SHP77 treated with DMSO at 0.1 percent for 48 hours (cell line): Measurements from ENCODE around the gene CADPS.

Source experiments
- DNase-seq: peaks from one replicate; lab custom pipeline; 2025; lab: John Stamatoyannopoulos, UW

The CADPS gene

DNA sequence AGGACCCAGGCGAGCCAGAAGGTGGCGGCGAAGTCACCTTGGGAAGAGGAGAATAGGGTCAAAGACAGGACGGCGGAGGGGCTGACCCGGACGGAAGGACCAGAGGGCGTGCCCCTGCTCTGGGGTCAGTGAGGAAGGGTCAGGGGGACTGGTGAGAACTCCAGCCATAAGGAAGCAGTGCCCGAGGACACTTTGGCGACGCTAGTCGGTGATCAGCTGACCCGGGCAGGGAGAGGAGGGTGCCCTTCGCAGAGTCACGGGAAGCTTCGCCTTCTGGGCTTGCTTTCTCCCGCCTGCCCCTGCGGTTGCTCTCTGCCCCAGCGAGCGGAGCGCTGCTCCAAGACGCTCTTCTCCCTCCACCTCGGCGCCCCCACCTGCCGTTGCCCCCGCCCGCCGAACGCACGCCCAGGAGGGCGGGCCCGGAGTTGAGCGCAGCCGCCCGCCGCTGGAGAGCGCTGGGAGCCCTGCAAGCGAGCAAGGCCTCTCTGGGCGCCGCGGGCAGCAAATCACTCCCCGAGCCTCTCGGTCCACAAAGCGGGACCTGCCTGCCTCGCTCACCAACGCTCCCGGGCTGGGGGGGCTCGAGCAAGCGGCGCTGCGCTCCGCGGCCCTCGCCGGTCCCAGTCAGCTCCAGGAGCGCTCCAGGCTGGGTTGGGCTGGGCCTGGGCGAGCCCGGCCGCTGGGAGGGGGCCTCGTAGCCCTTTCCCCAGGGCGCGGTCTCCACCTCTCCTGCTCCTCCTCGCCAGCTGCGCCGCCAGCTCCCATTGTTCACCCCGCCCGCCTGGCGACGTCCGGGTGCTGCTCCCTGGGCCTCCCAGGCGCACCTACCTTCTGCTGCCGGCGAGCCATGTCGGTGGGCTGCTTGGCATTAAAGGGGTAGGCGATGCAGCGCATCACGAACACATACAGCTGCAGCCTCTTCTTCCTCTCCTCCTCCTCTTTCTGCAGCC is 1.2 kb downstream of the CADPS start:
- no peak for DNase-seq

- no peak for DNase-seq
Observed at GRCh38 chr3:62873451-62873760, 1.8 kb downstream of the CADPS start.

- DNase-seq: no peak
Observed at GRCh38 chr3:62872318-62872717, 2.9 kb downstream of the CADPS start.

GRCh38 chr3:62870321-62870720 is 4.9 kb downstream of the CADPS start:
- DNase-seq: no peak

DNA sequence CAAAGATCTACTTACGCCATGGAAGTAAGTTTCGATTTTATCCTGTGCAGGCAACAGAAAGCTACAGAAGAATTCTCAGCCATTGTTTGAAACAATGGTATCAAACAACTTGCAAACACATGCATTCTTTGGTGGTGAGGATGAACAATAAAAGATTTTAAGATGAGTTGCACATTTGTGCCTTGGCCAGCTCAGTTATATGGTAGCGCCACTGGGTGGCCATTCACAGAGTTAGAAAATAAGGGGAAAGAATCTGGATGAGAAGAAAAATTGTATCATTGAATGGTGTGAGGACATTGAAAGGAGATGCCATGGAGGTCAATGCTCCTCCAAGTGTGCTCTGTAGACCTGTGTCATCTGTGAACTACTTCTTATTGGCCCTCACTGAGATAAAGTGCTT is 11.6 kb downstream of the CADPS start:
- no peak for DNase-seq

DNA sequence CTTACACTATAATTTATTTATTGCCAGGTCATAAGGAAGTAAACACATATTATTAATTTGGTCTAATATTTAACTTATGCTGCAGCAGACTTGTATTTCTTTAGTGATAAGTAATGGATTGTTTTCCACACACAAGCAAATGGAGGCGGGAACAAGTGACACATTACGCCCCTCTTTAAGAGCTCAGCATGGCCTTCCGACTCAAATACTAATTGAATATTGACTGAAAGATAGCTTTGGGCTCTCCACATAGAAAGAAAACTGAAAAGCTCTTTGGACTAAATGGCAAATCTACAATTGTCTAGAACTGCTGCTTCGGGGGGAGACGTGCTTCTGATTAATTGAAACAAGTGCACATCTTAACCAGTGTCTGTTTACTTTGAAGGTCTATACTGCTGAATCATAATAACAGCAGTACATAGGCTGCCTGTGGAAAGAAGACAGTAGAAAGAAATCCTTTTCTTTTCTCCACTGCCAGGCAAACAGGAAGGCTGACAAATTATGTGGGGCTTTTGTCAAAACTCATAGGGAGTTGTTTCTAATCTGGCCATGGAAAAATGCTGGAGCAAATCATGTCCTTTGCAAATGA is 15.9 kb downstream of the CADPS start:
- no peak for DNase-seq

- no peak for DNase-seq
Observed at GRCh38 chr3:62845996-62846395, 29.2 kb downstream of the CADPS start.

- no peak for DNase-seq
Observed at GRCh38 chr3:62843508-62843907, 31.7 kb downstream of the CADPS start.

- DNase-seq: no peak
Observed at GRCh38 chr3:62839748-62840147, 35.5 kb downstream of the CADPS start.

DNA sequence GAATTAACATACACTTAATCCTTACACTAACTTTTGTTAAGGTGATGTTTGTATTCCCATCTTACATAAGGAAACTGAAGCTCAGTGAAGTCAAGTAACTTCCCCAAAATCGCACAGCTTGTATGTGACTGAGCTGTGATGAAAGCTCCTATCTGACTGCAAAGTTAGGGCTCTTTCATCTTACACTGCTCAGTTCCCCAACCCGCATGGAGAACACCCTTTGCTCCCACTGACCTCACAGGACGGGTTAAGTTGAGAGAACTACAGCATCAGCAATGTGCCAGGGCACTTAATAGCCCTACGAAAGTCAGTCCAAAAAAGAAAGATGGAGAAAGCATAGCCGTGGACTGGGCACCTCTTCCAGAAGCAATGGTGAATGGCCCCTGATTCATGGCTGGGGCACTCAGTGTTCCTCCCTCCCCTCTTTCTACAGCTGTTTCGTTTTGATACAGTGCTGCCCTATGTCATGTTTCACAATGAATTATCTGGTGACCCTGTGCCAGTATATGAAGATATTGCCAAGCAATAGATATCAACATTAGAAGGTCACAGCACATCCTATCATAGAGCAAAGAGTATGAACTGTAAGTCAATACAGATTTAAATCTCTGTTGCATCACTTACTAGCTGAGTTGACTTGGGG is 38.0 kb downstream of the CADPS start:
- no peak for DNase-seq

- no peak for DNase-seq
Observed at GRCh38 chr3:62835554-62836236, 39.5 kb downstream of the CADPS start.

- no peak for DNase-seq
Observed at GRCh38 chr3:62833538-62833937, 41.7 kb downstream of the CADPS start.

DNA sequence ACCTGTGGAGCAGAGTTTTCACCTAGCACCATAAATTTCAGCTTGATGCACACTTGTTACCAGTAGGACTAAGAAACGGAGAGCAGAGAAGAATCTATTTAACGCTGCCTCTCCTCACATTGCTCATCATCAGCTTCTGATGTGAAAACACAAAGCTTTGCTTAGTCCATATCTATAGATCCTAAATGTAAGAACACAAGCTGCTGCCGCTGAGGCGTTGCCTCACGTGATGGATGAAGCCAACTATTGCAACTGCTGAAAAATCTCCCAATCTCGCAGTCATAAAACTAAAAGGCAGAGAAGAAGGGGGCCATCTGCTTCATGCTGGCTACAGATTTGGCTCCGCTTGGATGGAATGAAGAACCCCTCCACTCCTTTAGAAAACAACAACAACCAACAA is 42.7 kb downstream of the CADPS start:
- no peak for DNase-seq

DNA sequence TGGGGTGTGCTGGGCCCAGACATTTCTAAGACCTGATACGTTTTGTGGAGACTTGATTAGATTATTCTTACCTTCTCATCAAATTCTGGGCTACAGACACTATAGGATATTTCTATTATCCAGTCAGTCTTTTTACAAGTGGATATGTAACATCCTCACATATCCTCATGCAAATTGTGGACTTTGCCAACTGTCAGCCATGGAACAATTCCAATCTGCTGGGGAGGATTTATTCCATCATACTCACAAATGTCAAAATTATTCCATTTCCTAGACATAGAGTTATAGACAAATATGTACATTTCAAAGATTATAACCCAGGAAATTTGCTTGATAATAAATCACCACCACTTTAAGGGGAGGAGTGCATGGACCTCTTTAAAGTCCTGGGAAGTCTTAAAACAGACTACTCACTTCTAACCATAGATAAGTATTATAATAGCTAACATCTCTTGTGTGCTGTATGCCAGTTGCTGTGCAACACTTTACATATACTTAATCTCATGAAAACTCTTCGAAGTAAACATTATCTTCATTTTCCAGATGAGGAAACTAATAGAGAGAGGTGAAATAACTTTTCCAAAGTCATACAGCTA is 44.4 kb downstream of the CADPS start:
- DNase-seq: no peak

DNA sequence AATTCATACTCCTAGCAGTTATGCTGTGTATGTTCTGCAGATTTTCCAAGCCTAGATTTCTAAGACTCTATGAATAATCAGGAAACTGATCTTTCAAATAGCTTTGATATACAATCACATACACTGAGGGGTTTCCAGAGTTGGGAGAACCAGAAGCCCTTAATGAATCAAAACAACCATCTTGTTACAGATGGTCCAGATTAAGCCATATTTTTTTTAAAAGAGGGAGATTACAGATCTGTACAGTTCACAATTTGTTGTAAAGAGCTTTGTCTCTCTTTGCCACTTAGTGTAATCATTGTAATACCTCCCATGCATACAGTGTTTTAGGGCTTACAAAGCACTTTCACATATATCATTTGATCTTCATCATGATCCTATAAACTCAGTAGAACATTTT is 47.7 kb downstream of the CADPS start:
- DNase-seq: no peak

DNA sequence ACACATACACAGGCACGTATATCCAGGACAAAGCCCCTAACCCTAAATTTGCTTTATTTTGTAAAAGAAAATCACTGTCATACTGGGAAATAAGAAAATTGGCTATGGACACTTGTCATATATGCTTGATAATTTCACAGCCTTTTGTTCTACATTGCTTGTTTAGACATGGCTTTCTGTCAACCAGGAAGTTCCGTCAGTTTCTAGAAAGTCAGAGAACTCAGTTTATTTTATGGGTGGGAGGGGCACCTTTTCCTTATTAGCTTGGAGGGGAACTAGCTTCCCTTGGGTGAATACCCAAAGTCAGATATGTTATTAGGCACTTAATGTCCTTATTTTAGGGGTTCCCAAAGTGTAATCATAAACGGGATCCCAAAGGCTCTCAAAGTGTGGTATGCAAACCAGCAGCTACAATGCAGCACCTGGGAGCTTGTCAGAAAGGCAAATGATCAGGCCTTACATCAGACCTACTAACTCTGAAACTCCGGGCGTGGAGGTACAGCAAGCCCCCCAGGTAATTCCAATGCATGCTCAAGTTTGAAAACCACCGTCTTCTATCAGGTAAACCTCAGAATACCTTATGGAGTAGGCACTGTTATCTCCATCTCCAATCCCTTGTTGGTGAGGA is 50.1 kb downstream of the CADPS start:
- DNase-seq: no peak

DNA sequence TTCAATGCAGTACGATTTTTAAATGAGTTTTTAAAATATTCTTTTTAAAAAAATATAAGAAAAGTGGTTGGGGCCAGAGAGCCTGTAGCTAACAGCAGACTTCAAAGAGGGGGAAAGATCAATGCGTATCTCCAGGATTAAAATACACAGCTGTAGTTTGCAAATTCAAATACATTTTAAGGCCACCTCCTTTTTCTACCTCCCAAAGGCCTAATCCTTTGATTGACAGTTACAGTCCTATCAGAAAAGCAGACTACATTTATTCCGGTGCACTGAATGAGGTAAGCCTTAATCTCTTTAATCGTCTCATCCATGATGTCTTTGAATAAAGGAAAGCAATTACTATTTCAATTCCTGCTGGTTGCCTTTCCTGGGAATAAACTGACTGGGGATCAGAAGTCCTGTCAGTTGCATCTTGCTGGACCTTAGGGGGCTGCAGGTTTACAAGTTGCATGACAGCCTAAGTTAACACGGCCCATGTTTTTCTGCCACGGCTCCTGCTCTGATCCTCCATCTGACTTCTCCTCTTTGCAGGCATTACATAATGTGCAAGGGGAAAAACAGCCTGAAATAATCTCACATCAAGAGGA is 51.7 kb downstream of the CADPS start:
- DNase-seq: no peak

DNA sequence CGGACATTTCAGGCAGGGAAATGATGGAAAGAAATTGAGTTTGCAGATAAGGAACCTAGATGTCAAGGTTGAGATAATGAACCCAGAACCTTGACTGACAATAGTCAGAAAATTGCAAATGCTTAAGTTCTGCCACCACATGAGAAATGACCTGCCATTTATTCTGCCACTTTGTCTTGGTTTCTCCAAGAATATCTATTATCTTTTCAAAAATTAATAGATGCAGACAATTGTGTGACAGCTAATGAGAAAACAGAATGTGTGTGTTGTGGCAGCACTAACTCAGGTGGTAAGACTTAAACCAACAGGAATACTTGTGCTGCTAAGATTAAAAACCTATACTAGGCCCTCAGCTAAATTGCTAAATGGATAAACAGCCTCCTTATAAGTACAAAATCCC is 52.3 kb downstream of the CADPS start:
- no peak for DNase-seq

GRCh38 chr3:62818347-62818746 is 56.9 kb downstream of the CADPS start:
- no peak for DNase-seq

DNA sequence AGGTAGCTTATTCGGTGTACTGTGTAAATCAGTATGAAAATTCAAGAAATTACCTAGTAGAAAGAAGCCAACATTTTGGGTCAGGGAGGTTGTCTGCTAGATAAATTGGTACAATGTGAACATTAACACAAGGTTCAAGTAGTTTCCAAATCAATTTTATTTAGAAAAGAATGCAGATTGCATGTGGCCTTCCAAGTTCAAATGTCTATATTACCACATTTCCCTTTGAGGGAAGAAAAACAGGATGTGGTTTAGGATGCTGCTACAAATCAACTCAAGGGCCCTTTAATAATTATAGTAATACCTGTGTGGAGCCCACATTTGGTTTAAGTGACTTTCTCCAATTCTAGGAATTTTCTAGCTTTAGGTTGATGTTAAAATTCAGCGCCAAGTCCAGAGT is 57.5 kb downstream of the CADPS start:
- no peak for DNase-seq

GRCh38 chr3:62815981-62816380 is 59.2 kb downstream of the CADPS start:
- no peak for DNase-seq
